ENCODE data around the gene SPARCL1. TPM values are rescaled to one million over a fixed set of nuclear protein-coding genes. Genes with fewer than 3 reads are reported as not detected.

The SPARCL1 gene, protein sequence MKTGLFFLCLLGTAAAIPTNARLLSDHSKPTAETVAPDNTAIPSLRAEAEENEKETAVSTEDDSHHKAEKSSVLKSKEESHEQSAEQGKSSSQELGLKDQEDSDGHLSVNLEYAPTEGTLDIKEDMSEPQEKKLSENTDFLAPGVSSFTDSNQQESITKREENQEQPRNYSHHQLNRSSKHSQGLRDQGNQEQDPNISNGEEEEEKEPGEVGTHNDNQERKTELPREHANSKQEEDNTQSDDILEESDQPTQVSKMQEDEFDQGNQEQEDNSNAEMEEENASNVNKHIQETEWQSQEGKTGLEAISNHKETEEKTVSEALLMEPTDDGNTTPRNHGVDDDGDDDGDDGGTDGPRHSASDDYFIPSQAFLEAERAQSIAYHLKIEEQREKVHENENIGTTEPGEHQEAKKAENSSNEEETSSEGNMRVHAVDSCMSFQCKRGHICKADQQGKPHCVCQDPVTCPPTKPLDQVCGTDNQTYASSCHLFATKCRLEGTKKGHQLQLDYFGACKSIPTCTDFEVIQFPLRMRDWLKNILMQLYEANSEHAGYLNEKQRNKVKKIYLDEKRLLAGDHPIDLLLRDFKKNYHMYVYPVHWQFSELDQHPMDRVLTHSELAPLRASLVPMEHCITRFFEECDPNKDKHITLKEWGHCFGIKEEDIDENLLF
- 100 to 1,000 TPM; 163 to 829 (median 250) TPM for total RNA-seq
- polyA plus RNA-seq: 100 to 1,000 TPM; 215 to 400 TPM
- long read RNA-seq, donor 1, transcript SPARCL1-201 (11 exons, 2,906 nt): major isoform, 216 of 327 reads
- long read RNA-seq, donor 1, transcript SPARCL1-202 (12 exons, 2,994 nt): minor isoform, 10 of 327 reads
- long read RNA-seq, donor 1, partial matches to known transcripts: 93 of 327 reads
- long read RNA-seq, donor 1, other reads (novel, unspliced or antisense): 5 of 327 reads
- long read RNA-seq, donor 2, transcript SPARCL1-201 (11 exons, 2,906 nt): major isoform, 280 of 642 reads
- long read RNA-seq, donor 2, transcript SPARCL1-202 (12 exons, 2,994 nt): minor isoform, 9 of 642 reads
- long read RNA-seq, donor 2, transcript SPARCL1-203 (5 exons, 950 nt): minor isoform, 20 of 642 reads
- long read RNA-seq, donor 2, partial matches to known transcripts: 310 of 642 reads
- long read RNA-seq, donor 2, other reads (novel, unspliced or antisense): 23 of 642 reads
- long read RNA-seq, donor 3, transcript SPARCL1-201 (11 exons, 2,906 nt): major isoform, 89 of 133 reads
- long read RNA-seq, donor 3, partial matches to known transcripts: 38 of 133 reads
- long read RNA-seq, donor 3, other reads (novel, unspliced or antisense): 5 of 133 reads

- Histone ChIP-seq H3K36me3 (peaks cover 0 to 6% (median 0%) of the 10 kb centered on the region in 9 donors), H3K4me1 (peaks cover 0 to 50% (median 29%) of the 10 kb centered on the region in 12 donors), H3K27me3 (no peaks in the 10 kb centered on the region), H3K27ac (peak within 1 kb of the TSS; percentile 74 to 93 (median 84)), H3K4me3 (peak within 1 kb of the TSS; percentile 5 to 64 (median 60)), H3K9me3 (peaks cover 0 to 13% (median 4%) of the 10 kb centered on the region in 12 donors)
- peak; percentile 29 to 49 (median 46) for ATAC-seq
- intact Hi-C loops (cut with DNase I): loop anchor here in 5 of 10 donors (1.0 to 5.0 kb wide), 4 partner anchors 9 to 42 kb away; no protein-coding TSS in a partner anchor
- TF ChIP-seq, protein P1, sequence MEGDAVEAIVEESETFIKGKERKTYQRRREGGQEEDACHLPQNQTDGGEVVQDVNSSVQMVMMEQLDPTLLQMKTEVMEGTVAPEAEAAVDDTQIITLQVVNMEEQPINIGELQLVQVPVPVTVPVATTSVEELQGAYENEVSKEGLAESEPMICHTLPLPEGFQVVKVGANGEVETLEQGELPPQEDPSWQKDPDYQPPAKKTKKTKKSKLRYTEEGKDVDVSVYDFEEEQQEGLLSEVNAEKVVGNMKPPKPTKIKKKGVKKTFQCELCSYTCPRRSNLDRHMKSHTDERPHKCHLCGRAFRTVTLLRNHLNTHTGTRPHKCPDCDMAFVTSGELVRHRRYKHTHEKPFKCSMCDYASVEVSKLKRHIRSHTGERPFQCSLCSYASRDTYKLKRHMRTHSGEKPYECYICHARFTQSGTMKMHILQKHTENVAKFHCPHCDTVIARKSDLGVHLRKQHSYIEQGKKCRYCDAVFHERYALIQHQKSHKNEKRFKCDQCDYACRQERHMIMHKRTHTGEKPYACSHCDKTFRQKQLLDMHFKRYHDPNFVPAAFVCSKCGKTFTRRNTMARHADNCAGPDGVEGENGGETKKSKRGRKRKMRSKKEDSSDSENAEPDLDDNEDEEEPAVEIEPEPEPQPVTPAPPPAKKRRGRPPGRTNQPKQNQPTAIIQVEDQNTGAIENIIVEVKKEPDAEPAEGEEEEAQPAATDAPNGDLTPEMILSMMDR (IDR thresholded peaks at IDR 0.05): no peak
- TF ChIP-seq POLR2A (IDR thresholded peaks at IDR 0.05): peak in 1 of 2 donors; percentile 70
- DNase-seq: peak in 4 of 5 donors; percentile 37 to 63 (median 44)
- 29 to 42% (median 37%) methylated on average over 4 of the region's 4 CpGs for WGBS, 4 donors
Observed at GRCh38 chr4:87529187-87529586, at the start of gene SPARCL1. Gene SPARCL1 (minus strand): TSS chr4:87529376. CDS start chr4:87499574, 29,802 bp downstream.

DNA sequence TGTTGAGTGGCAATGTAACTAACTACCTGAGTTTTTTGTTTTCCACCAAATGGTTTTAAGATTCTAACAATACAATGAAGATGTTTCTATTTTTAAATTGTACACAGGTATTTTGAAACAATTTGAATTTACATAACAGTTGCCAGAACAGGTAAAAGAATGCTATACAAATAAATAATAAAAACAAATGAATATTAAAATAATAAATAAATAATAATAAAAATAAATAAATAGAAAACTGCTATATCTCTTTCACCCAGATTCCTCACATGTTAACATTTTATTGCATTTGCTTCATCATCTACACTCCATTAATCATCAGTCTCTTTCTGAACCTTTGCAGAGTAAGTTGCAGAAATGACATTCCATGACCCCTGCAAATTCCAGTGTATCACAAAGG lies 46.8 kb upstream of the SPARCL1 start:
- no peaks in the 10 kb centered on the region for H3K27me3 ChIP-seq
- no peak overlapping the region for H3K4me3 ChIP-seq
- intact Hi-C loops (cut with DNase I): no loop called here
- peaks cover 0 to 7% (median 0%) of the 10 kb centered on the region in 12 donors for H3K9me3 ChIP-seq
- ATAC-seq: no peak
- no peak overlapping the region for H3K27ac ChIP-seq
- DNase-seq: no peak
- no peaks in the 10 kb centered on the region for H3K4me1 ChIP-seq
- no peak for TF ChIP-seq POLR2A (IDR thresholded peaks at IDR 0.05)
- TF ChIP-seq, protein P1 (IDR thresholded peaks at IDR 0.05): no peak
- no peaks in the 10 kb centered on the region for H3K36me3 ChIP-seq

DNA sequence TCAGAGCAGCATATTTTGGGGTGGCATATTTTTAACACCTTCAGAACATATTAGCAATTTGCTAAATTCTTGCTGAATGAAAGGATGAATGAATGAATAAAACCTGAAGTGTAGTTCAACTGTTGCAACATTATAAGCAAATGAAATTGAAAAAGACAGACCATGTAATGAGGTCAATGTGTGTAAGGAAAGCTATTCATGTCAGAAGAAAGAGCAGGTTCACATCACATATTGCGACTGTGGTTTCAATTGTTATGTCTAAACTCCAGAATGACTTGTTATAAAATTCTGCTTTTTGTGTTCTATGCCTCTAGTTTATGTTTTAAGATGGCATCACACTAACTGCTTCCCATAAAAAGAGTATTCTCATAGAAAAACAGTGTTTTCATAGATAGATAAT lies 46.2 kb upstream of the SPARCL1 start:
- 89 to 99% (median 94%) methylated on average over 1 of the region's 1 CpG for WGBS, 4 donors
- Histone ChIP-seq H3K27ac (no peak overlapping the region), H3K4me1 (no peaks in the 10 kb centered on the region), H3K36me3 (no peaks in the 10 kb centered on the region), H3K27me3 (no peaks in the 10 kb centered on the region), H3K9me3 (peaks cover 0 to 7% (median 0%) of the 10 kb centered on the region in 12 donors), H3K4me3 (no peak overlapping the region)
- no peak for TF ChIP-seq POLR2A (IDR thresholded peaks at IDR 0.05)
- TF ChIP-seq, protein P1 (IDR thresholded peaks at IDR 0.05): no peak
- ATAC-seq: no peak
- DNase-seq: no peak
- intact Hi-C loops (cut with DNase I): no loop called here
